ENCODE measurements around the gene SH2D1A.

DNA sequence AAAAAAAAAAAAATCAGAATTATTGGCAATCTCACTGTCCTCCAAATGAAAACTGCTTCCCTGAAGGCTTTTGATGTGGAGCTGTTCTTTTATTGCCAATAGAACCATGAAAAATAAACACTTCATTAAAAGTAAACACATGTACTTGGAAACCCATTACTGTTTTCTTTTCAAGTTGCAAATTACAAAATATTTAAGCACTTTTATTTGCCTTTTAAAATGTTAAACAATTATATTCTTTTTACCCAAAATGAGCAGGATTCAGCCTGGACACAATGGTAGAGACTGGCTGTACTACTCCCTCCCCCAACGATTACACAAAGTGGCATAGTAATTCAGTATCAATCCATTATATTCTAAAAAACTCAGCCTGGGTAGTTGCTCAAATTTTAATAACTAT, 60.9 kb downstream of the SH2D1A start:
- no peak for TF ChIP-seq BRCA1 (IDR thresholded peaks at IDR 0.05; ENCODE audit: low read depth, low read length)
- no peak for TF ChIP-seq NR2C1 (IDR thresholded peaks at IDR 0.05)
- TF ChIP-seq ZZZ3 (IDR thresholded peaks at IDR 0.05; ENCODE audit: control insufficient read depth, insufficient read length, low read depth) = no peak
- TF ChIP-seq ZNF24 (IDR thresholded peaks at IDR 0.05) = no peak
- TF ChIP-seq POLR2A (IDR thresholded peaks at IDR 0.05; ENCODE audit: low read depth, low read length) = no peak
- TF ChIP-seq, protein P1, sequence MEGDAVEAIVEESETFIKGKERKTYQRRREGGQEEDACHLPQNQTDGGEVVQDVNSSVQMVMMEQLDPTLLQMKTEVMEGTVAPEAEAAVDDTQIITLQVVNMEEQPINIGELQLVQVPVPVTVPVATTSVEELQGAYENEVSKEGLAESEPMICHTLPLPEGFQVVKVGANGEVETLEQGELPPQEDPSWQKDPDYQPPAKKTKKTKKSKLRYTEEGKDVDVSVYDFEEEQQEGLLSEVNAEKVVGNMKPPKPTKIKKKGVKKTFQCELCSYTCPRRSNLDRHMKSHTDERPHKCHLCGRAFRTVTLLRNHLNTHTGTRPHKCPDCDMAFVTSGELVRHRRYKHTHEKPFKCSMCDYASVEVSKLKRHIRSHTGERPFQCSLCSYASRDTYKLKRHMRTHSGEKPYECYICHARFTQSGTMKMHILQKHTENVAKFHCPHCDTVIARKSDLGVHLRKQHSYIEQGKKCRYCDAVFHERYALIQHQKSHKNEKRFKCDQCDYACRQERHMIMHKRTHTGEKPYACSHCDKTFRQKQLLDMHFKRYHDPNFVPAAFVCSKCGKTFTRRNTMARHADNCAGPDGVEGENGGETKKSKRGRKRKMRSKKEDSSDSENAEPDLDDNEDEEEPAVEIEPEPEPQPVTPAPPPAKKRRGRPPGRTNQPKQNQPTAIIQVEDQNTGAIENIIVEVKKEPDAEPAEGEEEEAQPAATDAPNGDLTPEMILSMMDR (IDR thresholded peaks at IDR 0.05 in 2 of 3, conservative IDR thresholded peaks at IDR 0.05 in 1 of 3; ENCODE audit: control insufficient read depth in 2 of 3, extremely low read depth in 1 of 3, insufficient read depth in 1 of 3, low read depth in 3 of 3, low read length in 3 of 3) = no peak
